HG03135 (cell line): ENCODE data around the gene CCDC69.
"Not testable (repeated sequence)": the region's sequence is repeated elsewhere in the genome, so short reads cannot be mapped to it uniquely, and the experiment has no call there.

Experiments
- ATAC-seq: cut with Tn5 transposase; IDR thresholded peaks from one replicate; pipeline ENCODE4 v1.9.1; 2021; ENCODE audit warnings: mild to moderate bottlenecking, moderate library complexity; ENCODE audit not compliant: unreplicated experiment

Gene CCDC69, protein sequence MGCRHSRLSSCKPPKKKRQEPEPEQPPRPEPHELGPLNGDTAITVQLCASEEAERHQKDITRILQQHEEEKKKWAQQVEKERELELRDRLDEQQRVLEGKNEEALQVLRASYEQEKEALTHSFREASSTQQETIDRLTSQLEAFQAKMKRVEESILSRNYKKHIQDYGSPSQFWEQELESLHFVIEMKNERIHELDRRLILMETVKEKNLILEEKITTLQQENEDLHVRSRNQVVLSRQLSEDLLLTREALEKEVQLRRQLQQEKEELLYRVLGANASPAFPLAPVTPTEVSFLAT

DNA sequence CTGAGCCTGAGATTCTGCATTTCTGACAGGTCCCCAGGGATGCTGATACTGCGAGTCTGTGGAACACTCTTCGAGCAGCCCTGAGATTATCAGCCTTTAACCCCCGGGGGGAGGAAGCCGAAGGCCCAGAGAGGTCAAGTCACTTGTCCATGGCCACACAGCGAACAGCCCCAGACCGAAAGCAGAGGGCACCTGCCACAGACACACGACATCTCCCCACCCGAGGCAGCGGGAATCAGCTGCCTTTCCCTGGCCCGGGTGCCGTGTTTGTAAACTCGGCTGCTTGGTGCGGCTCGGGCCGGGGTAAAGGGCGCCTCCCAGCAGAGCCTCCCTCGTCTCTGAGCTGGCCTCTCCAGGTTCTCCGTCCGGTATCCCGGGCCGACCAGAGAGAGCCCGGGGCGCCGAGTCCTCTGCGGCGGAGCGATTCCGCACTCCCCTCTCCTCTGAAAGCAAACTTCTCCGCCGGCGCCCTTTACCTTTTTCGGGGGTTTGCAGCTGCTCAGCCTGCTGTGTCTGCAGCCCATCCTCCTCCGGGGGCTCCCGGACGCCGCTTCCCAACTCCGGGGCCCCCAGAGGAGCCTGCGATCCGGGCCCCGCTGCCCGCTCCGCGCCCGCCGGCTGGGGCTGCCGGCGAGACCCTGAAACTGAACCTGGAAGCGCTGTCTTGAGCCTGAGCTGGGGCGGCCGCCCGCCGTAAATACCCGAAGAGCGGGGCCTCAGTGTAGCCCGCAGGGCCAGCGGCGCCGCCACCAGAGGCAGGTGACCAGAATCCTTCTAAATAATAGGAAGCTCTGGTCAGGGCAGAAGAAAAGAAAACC, at the start of gene CCDC69:
Gene CCDC69, minus strand, starts transcription at position 646 of the 818 bp plus-strand sequence. Its CDS starts 122 bp downstream, at position 524.
- ATAC-seq, result peak; percentile 74

DNA sequence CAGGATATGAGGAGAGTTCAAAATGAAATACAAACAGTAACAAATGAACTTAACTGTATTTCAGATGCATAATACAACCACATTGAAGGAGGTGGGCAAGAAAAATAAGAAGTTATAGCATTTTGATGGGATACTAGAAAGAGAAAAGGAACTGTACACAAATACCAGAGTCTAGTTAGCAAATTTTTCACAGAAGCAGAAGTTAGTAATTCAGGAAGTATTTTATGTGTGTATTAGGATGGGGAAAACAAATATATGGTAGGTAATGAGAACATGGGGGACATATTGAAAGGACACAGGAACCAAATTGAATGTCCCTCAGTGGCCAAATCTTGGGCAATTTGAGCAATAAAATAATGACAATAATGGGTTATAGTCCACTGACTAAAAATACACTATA, 47.4 kb upstream of the CCDC69 start:
- no peak for ATAC-seq

DNA sequence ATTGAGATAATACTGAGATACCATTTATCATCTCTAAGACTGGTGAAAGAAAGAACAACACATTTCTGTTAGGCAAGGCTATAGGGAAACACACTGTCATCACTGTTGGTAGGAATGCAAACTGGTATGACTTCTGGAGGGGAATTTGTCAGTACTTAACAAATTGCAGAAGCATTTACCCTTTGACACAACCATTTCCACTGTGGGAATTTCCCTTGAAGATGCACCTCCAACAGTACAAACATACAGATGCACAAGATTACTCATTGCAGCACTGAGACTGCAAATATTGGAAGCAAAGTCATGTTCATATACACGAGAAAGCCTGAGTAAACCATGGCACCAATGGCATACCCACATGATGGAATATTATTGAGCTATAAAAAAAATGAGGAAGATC, 46.7 kb upstream of the CCDC69 start:
- ATAC-seq, result peak; percentile 78

DNA sequence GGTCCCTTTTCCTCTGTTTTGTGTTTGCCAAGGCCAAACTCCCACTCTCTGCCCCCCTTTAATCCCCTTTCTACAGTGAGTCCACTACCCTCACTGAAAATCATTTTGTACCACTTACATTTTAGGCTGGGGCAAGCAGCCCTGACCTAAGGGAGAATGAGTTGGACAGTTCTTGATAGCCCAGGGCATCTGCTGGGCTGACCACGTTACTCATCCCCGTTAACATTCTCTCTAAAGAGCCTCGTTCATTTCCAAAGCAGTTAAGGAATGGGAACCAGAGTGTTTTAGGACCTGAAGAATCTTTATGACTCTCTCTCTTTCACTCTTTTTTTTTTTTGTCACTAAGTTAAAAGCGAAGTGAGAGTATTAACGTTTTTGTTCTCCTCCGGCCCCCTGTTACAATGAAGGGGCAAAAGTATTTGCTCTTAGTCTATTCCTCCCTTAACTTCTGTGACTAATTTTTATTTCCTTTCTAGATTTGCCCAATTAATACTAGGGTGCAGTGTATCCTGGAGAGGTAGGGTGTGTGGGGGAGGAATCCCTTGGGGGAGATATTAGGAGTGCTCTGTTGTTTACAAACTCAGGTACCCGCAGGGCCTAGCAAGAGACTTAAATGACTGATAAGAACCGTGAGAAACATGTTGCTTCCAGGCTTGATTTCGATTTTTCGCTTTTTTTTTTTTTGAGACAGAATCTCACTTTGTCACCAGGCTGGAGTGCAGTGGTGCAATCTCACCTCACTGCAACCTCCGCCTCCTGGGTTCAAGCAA, 43.8 kb upstream of the CCDC69 start:
- no peak for ATAC-seq

DNA sequence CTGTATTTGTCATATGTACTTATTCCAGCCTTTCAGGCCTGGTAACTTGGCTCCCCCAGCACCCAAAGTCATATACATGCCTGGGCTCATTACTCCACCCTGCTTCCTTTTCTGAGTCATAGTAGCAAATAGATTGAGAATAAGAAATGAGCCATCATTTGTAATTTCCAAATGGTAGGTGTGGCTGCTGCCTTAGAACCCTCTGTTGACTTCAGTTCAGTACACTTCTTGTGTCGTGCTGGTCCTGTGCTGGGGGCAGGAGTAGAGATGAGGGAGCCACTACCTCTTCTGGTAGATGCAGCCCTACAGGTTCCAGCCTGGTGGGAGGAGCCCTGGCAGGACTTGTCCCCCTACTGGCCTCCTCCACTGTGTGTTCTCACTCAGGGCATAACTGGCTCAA, 40.2 kb upstream of the CCDC69 start:
- no peak for ATAC-seq

DNA sequence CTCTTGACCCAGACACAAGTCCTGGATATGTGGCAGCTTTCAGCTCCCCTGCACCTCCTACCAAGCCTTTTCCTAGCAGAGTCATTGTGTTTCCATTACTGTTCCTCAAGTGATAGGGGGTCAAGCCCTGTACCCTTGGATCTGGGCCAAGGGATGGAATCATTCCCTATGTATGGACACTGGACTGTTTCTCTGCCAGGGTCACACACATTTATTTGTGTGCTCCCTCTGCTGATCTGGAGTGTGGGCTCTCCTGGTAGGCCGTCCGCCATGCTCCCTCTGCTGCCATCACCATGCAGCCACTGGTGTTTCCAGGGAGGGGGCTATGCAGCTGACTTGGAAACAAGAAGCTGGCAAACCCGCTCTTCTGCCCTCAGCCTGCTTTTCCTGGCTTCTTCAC, 38.6 kb upstream of the CCDC69 start:
- no peak for ATAC-seq

GRCh38 chr5:151259931-151260330, 36.0 kb upstream of the CCDC69 start:
- ATAC-seq, result no peak

DNA sequence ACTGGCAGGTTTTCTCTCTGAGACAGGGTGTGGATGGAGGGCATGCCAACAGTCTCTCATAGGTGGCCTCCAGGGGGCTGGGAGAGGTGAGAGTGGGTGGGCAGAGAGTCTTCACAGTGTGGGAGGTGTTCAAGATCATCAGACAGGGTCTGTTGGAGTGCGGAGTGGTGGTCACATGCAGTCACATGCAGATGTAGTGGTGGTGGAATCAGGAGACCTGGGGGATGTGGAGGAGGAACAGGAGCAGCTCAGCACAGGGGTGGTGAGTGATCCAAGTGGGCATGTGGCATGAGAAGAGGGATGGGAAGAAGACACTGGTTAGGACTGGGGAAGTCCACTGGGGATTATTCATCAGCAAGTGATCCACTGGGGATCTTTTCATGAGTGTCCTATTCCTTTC, 34.9 kb upstream of the CCDC69 start:
- ATAC-seq, result no peak

DNA sequence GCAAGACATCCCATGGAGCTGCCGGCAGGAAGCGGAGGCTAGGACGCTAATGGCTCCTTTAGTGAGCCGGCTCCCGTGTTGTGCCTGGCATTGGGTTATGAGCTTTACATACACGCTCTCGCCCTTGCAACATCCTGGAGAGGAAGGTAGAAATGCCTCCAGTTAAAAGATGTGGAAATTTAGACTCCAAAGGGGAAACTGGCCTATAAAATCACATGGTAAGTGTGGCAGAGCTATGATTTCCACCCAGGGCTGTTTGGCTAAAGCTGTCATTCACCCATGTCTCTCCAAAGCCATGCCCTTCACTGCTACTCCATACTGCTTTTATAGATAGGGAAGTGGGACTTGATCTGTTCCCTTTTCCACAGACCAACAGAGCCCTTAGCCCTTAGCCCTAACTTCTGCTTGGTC, 34.3 kb upstream of the CCDC69 start:
- no peak for ATAC-seq

GRCh38 chr5:151257731-151258181, 33.9 kb upstream of the CCDC69 start:
- no peak for ATAC-seq

DNA sequence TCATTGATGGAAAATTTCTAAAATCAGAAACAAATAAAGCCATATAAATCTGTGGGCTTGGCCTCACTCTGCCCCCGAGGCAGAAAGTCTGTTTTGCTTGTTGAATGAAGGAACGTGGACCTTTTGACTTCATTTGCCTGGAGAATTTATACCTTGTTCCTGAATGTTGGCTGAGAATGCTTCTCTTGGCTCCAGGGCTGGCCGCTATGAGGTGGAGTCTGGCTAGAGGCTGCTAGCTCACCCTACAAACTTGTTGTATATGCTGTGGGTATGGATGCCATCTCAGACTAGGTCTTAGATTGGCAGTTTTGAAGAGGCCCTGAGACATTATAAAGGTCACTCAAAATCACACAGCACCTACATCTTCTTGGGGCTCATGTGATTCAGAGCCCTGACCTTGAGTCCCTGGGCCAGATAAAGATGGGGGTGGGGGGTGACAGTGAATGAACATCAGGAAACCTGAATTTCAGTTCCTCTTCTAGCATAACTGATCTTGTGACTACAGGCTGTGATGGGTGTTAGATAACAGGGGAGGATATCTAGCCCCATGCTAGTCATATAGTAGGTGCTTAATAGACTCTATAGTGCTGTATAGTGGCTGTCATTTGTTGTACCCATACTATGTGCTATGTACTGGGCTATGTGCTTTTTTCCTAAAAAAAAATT, 31.9 kb upstream of the CCDC69 start:
- ATAC-seq, result peak; percentile 35

DNA sequence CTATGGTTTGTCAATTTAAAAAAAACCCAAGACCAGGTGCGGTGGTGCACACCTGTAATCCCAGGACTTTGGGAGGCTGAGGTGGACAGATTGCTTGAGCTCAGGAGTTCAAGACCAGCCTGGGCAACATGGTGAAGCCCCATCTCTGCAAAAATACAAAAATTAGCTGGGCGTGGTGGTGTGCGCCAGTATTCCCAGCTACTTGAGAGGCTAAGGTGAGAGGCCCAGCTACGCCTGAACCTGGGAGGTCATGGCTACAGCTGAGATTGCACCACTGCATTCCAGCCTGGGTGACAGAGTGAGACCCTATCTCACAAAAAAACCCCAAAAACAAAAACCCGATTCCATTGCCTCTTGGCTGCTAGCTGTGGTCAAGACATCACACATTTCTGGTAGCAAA, 31.1 kb upstream of the CCDC69 start:
- not testable (repeated sequence) for ATAC-seq

DNA sequence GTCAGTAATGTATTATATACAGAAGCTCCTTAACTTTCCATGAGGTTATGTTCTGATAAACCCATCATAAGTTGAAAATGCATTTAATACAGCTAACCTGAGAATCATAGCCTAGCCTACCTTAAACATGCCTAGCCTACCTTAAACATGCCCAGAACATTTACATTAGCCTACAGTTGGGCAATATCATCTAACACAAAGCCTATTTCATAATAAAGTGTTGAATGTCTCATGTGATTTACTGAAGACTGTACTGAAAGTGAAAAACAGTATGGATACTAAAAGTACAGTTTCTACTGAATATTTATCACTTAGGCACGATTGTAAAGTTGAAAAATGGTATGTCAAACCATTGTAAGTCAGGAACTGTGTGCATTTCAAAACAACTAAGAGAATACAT, 30.7 kb upstream of the CCDC69 start:
- ATAC-seq, result no peak

DNA sequence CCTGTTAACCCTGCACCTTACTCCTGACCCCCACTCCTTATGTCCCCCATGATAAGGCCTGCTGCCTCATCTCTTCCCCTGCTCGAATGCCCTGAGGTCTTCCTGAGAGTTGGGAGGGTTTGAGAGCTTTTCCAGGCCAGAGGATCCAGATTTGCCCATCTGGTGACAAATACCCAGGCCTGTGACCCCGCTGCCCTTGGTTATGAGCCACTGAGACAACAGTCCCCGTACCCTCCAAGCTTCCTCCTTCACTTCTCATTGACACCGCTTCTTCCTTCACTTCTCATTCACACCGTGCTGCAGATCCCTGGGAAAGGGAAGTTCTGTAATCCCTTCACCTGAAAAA, 29.7 kb upstream of the CCDC69 start:
- no peak for ATAC-seq

GRCh38 chr5:151252762-151253604, 29.1 kb upstream of the CCDC69 start, which contains the start of gene GM2A:
Gene GM2A (plus strand): TSS chr5:151253185. CDS start chr5:151253217, 32 bp downstream.
- peak; percentile 82 for ATAC-seq

DNA sequence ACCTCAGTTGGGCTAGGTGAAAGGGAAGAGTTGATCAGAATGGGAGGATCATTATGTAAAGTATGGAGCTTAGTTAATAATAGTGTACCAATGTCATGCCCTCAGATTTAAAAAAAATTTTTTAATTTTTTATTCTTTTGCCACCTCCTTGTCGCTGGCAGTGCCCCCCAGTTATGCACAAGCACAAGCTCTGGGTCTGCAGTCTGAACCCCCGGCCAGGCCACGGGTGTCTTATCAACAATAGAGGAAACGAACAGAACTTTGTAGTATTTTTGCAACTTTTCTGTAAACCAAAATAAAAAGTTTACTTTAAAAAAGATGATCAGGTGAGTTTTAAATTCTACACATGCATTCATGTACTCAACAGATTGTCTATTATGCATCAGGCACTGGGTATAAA, 27.7 kb upstream of the CCDC69 start:
- ATAC-seq, result no peak

DNA sequence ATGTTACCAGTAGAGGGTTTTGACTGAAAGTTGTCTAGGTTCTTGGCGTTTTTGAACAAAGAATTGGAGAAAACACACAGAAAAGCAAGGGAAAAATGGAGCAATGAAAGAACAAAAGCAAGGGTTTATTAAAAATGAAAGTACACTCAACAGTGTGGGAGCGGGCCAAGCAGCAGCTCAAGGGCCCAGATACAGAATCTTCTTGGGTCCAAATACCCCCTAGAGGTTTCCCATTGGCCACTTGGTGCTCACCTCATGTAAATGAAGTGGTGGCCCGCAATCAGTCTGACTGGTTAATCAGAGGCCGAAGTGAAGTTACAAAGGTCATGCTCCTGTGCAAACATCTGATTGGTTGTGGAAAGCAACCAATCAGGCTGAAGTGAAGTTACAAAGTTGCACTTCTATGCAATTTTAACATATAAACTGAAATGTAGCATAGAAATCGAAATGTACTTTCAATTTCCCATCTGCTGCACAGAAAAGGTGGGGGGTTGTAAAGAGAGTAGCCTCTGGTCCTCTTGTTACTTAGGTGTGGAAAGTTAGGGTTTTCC, 27.2 kb upstream of the CCDC69 start:
- no peak for ATAC-seq

DNA sequence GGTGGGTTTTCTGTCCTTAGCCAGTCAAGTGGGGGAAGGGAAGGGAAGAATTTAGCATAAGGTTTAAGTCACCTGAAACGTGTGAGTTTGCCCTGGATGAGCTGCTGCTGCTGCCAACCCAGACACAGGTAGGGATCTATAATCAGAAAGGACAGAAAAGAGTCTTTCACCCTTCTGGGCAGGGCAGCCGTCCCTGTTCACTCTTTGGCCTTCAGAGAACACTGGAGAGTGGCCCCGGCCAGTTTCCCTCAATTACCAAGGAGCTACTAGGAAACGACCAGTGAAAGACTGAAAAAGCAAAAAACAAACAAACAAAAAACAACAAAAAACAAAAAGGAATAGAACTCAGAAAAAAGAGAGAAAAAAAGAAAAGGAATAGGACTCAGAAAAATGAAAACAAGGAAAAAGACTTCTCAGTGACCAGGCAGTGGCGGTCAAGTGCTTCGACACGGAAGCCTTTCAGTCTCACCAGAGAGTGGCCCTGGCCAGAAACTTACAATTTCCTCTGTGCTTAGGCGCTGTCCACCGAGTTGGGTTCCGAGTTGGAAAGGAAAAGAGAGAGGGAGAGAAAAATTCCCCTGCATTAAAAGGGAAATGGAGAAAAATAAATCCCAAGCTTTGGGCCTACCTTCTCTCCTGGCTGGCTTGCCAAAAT, 26.6 kb upstream of the CCDC69 start:
- ATAC-seq, result no peak

DNA sequence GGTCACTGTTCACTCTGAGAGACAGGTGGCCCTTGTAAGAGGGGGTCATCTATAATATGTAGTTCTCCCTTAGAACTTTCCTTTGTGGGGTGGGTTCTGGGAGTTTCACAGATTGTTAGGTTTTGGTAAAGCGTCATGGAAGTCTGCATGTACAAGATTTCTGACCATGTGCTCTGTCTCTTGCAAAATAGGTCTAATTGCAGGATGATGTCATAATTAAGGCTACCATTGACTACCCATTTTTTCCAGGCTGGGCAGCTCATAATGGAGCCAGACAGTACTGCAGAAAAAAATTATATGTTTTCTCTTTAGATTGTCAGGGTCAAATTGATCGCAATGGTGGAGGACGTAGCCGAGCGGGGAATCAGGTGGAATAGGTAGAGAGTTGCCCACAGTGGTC, 25.4 kb upstream of the CCDC69 start:
- ATAC-seq, result no peak
